Adipocyte (in vitro differentiated cells): Measurements from ENCODE around the gene CREBBP.
"Not testable (repeated sequence)": the region's sequence is repeated elsewhere in the genome, so short reads cannot be mapped to it uniquely, and the experiment has no call there.

Source experiments
- DNase-seq: peaks from one replicate; pipeline ENCODE4 v3.0.0-alpha.2; 2015; ENCODE audit warnings: low read depth
- H3K27me3 ChIP-seq: replicated peaks from 2 replicates; pipeline ENCODE4 v1.7.0; 2013; ENCODE audit warnings: mild to moderate bottlenecking, low read length, moderate library complexity; ENCODE audit not compliant: control insufficient read depth, insufficient read depth
- H3K36me3 ChIP-seq: 2 replicates; pipeline ENCODE4 v1.7.0; 2013; ENCODE audit warnings: low read length, mild to moderate bottlenecking, moderate library complexity; ENCODE audit not compliant: control insufficient read depth, insufficient read depth, severe bottlenecking
- H3K4me1 ChIP-seq: 2 replicates; pipeline ENCODE4 v1.7.0; 2013; ENCODE audit warnings: mild to moderate bottlenecking, low read length, moderate library complexity; ENCODE audit not compliant: control insufficient read depth, insufficient read depth
- H3K4me3 ChIP-seq: 2 replicates; pipeline ENCODE4 v1.7.0; 2013; ENCODE audit warnings: mild to moderate bottlenecking, low read length, moderate library complexity
- H3K9ac ChIP-seq: 2 replicates; pipeline ENCODE4 v1.7.0; 2013; ENCODE audit warnings: mild to moderate bottlenecking, low read length, moderate library complexity
- H3K9me3 ChIP-seq: 2 replicates; pipeline ENCODE4 v1.7.0; 2013; ENCODE audit warnings: mild to moderate bottlenecking, low read length, moderate library complexity; ENCODE audit not compliant: control insufficient read depth

The CREBBP gene

DNA sequence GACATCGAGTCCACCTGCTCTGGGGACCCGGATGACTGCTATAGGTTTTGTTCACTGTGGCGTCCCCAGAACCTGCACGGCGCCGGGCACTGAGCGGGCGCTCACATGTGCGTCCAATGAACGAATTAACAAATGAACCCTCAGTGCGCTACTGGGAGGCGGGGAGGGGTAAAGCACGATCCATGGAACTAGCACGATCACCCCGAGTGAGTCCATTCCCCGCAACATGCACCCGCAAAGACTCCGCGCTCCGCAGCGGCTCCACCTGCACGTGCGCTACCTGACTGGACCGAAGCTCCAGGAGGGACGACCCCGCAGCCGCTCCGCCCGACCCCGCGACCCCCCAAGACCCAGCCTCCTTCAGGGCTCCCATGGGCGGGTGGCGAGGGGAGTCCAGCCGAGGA, 163.7 kb downstream of the CREBBP start:
- H3K4me3 ChIP-seq, result peak overlapping the region; percentile 84
- peak; percentile 50 for DNase-seq

DNA sequence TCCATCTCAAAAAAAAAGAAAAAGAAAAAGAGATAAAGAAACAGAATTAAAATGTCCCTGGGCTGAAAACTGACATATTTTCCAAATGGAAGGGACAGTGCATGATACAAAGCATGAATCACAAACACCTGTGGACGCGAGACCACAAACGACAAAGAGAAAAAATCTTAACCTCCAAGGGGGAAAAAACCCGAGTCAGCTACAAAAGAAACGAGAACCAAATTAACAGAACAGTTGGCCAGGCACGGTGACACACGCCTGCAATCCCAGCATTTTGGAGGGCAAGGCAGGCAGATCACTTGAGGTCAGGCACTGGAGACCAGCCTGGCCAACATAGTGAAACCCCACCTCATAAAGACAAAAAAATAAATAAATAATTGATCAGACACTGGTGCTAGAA, 165.1 kb downstream of the CREBBP start:
- Histone ChIP-seq H3K9me3 (no peaks in the 10 kb centered on the region), H3K4me1 (peaks cover 14% of the 10 kb centered on the region), H3K9ac (no peak overlapping the region), H3K36me3 (peaks cover 5% of the 10 kb centered on the region), H3K4me3 (no peak overlapping the region), H3K27me3 (no peaks in the 10 kb centered on the region)
- no peak for DNase-seq

More for the DNA sequence above, 163.7 kb downstream of the CREBBP start:
- Histone ChIP-seq H3K27me3 (no peaks in the 10 kb centered on the region), H3K9me3 (no peaks in the 10 kb centered on the region), H3K9ac (peak overlapping the region; percentile 93), H3K36me3 (peaks cover 5% of the 10 kb centered on the region), H3K4me1 (peaks cover 14% of the 10 kb centered on the region)

DNA sequence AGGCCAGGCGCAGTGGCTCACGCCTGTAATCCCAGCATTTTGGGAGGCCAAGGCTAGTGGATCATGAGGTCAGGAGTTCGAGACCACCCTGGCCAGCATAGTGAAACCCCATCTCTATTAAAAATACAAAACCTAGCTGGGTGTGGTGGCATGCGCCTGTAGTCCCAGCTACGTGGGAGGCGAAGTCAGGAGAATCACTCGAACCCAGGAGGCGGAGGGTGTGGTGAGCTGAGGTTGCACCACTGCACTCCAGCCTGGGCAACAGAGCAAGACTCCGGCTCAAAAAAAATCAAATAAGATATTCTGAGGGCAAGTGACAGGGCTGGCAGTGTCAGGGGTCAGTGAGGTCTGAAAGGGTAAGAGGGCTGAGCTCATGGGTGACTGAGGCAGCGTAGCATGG, 166.1 kb downstream of the CREBBP start:
- peaks cover 14% of the 10 kb centered on the region for H3K4me1 ChIP-seq
- H3K36me3 ChIP-seq, DNase-seq, H3K9ac ChIP-seq, H3K9me3 ChIP-seq, H3K4me3 ChIP-seq, H3K27me3 ChIP-seq: not testable (repeated sequence)

DNA sequence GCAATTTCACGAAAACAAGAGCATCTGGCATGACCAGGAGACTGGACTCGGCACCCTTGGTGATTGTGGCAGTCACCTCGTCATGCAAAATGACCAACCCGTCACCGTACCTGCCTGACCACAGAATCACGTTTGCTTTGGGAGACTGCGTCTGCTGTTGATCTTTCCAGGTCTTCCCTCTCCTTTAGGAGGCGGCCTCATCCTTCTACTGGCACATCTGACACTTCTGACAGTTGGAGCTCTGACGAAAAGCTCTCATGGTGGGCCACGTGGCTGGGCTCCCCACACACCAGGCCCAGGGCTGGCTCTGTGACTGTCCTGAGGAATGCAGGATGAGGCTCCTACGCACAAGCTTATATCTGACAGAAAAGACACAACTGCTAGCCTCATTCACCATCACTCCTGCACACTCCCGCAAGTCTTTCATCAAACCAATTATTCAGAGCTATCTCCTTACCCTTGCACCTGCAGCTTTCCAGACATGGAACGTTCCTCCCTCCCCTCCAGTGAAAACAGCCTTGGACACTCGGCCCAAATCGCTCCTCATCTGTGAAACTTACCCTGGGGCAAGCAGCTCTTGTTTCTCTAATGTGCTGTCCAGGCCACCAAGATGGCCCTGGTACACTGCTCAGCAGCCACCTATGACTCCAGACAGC, 166.8 kb downstream of the CREBBP start:
- Histone ChIP-seq H3K36me3 (peaks cover 9% of the 10 kb centered on the region), H3K4me1 (peaks cover 14% of the 10 kb centered on the region), H3K9ac (no peak overlapping the region), H3K27me3 (no peaks in the 10 kb centered on the region), H3K4me3 (no peak overlapping the region), H3K9me3 (no peaks in the 10 kb centered on the region)
- no peak for DNase-seq

DNA sequence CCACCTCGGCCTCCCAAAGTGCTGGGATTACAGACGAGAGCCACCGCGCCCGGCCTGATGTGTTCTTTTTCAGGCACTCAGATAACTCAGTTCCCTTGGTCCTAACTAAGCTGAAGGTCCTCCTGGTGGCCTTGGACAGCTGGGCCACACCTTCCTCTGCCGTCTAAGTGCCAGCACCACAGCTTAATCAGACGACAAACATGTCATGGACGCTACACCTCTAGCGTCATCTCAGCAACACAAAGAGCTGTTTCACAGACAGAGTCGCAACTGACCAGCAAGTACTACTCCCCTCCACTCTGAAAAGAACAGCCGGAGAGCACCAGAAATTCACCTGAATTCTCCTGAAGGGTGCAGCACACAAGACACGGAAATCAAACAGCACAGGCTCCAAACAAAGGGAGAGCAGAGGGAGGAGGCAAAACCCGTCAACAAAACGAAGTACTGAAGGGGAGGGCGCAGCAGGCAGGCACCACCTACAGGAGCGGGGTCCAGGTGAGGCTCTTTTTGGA, 167.6 kb downstream of the CREBBP start:
- Histone ChIP-seq H3K9me3 (no peaks in the 10 kb centered on the region), H3K4me1 (peaks cover 11% of the 10 kb centered on the region), H3K9ac (no peak overlapping the region), H3K27me3 (no peaks in the 10 kb centered on the region), H3K36me3 (peaks cover 9% of the 10 kb centered on the region), H3K4me3 (no peak overlapping the region)
- DNase-seq, result no peak

DNA sequence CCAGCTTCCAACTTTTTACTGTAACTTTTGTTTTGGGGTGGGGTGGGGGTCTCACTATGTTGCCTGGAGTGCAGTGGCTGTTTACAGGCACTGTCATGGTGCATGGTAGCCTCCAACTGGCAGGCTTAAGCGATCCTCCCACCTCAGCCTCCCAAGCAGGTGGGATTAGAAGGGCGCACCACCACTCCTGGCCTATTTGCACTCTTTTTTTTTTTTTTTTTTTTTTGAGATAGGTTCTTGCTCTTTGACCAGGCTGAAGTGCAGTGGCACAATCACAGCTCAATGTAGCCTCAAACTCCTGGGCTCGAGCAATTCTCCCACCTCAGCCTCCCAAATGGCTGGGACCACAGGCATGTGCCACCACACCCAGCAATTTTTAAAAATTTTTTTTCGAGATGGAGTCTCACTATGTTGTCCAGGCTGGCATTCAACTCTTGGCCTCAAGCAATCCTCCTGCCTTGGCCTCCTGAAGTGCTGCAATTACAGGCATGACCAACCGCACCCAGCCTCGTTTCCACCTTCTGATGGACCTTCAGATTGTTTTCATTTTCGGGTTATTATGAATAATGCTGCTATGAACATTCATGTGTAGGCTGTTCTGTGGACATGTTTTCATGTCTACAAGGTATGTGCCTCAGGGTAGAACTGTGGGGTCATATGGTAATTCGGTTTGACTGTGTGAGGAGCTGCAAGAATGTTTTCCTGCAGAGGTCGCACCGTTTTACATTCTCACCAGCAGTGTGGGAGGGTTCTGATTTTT, 174.1 kb downstream of the CREBBP start:
- H3K4me1 ChIP-seq, result no peaks in the 10 kb centered on the region
- peaks cover 14% of the 10 kb centered on the region for H3K36me3 ChIP-seq
- H3K9me3 ChIP-seq, result no peaks in the 10 kb centered on the region
- H3K27me3 ChIP-seq, result no peaks in the 10 kb centered on the region
- no peak overlapping the region for H3K4me3 ChIP-seq
- DNase-seq, result no peak
- H3K9ac ChIP-seq, result no peak overlapping the region

DNA sequence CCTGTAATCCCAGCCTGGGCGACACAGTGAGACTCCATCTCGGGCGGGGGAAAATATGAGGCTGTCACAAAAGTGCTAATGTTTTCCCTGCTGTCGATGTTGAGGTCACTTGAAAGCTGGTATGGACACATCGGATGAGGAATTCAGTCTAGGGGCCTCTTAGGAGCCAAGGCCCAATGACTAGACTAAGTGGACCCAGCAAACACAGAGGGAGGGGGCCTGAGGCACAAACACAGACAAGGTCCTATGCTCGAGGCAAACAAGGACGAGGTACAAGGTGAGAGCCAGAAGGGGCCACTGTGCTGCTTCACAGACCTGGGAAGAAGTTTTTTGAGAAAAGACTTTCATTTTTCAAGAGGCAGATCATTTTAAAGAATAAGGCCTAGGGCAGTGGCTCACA, 178.4 kb downstream of the CREBBP start:
- peaks cover 10% of the 10 kb centered on the region for H3K36me3 ChIP-seq
- H3K4me1 ChIP-seq, result no peaks in the 10 kb centered on the region
- H3K9me3 ChIP-seq, result no peaks in the 10 kb centered on the region
- DNase-seq, result no peak
- H3K4me3 ChIP-seq, result no peak overlapping the region
- no peak overlapping the region for H3K9ac ChIP-seq
- no peaks in the 10 kb centered on the region for H3K27me3 ChIP-seq

DNA sequence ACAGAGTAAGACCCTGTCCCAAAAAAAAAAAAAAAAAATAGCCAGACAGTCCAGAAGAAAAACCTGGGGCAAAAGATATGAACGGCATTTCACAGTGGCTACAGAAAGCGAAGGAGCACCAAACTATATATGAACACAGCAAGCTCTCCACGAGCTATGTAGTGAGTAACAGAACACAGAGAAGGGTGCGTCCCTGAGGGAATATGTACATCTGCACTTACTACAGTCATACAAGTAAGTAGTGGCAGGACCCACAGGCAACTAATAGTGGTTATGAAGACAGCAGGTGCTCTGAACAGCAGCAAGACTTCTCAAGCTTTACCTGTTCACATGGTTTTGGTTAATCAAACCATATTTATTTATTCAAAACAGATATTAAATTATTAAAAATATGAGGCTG, 179.0 kb downstream of the CREBBP start:
- Histone ChIP-seq H3K4me3 (no peak overlapping the region), H3K36me3 (peaks cover 8% of the 10 kb centered on the region), H3K4me1 (peaks cover 5% of the 10 kb centered on the region), H3K27me3 (no peaks in the 10 kb centered on the region), H3K9me3 (no peaks in the 10 kb centered on the region), H3K9ac (no peak overlapping the region)
- no peak for DNase-seq

DNA sequence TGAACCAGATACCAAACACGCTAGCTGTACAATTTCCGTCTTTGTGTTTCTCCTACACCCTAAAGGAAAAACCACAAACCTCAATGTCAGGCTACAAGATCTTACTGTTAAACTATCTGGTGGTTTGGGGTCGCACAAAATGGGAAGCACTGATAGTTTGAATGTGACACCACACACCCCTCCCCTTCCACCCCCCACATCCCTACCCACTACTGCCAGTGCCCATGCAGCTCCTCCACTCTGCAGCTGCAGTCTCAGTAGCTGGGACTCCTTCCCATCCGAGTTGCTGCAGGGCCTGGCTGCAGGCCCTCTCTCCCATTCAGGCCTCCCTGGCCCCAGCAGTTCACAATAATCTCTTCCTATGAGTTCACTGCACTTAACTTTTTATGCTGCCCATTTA, 181.6 kb downstream of the CREBBP start:
- Histone ChIP-seq H3K36me3 (peaks cover 7% of the 10 kb centered on the region), H3K9ac (no peak overlapping the region), H3K4me3 (no peak overlapping the region), H3K4me1 (peaks cover 11% of the 10 kb centered on the region), H3K27me3 (no peaks in the 10 kb centered on the region), H3K9me3 (no peaks in the 10 kb centered on the region)
- no peak for DNase-seq

DNA sequence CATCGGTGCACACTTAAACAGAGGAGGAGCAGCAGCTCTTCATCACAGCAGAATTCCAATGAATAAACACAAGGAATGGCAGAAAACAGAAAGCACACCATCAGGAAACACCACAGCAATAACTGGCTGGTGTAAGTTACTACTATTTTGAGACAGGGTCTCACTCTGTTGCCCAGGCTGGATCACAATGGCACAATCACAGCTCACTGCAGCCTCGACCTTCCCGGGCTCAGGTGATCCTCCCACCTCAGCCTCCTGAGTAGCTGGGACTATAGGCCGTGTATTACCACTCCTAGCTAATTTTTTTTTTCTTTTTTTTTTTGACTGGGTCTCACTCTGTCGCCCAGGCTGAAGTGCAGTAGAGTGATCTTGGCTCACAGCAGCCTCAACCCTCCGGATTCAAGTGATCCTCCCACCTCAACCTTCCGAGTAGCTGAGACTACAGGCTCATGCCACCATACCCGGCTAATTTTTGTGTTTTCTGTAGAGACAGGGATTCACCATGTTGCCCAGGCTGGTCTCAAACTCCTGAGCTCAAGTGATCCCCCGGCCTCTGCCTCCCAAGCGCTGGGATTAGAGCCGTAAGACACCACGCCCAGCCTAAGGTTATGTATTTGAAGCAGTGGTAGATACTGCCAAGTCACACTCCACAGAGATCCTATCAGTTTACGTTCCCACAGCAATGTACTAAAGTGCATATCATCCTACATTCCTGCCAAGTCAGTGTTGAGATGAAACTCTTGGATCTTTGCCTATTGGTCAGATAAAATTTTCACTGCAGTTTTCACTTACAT, 183.9 kb downstream of the CREBBP start:
- peak; percentile 80 for DNase-seq
- Histone ChIP-seq H3K4me1 (peaks cover 15% of the 10 kb centered on the region), H3K4me3 (no peak overlapping the region), H3K27me3 (no peaks in the 10 kb centered on the region), H3K9me3 (no peaks in the 10 kb centered on the region), H3K36me3 (no peaks in the 10 kb centered on the region), H3K9ac (peak overlapping the region; percentile 55)
